Activated CD4-positive, alpha-beta T cell treated with anti-CD3 and anti-CD28 coated beads, Interleukin-2, amount 10 ng/mL, durations not matched to agents 24 days and 14 days (primary cell): Measurements from ENCODE around the gene IL1RN. TPM values are rescaled to one million over a fixed set of nuclear protein-coding genes. Genes with fewer than 3 reads are reported as not detected.
"Not testable (repeated sequence)": the region's sequence is repeated elsewhere in the genome, so short reads cannot be mapped to it uniquely, and the experiment has no call there.

Source experiments
- DNase-seq: peaks from one replicate; pipeline ENCODE4 v3.0.0; 2022
- H3K27ac Mint-ChIP-seq: one replicate; pipeline ENCODE4 v1.8.0; 2022; ENCODE audit warnings: mild to moderate bottlenecking, mixed read lengths
- H3K27me3 Mint-ChIP-seq: one replicate; pipeline ENCODE4 v1.8.0; 2022; ENCODE audit warnings: mixed read lengths
- H3K36me3 Mint-ChIP-seq: one replicate; pipeline ENCODE4 v1.8.0; 2022; ENCODE audit warnings: low read depth, mild to moderate bottlenecking, mixed read lengths
- H3K4me1 Mint-ChIP-seq: one replicate; pipeline ENCODE4 v1.8.0; 2021; ENCODE audit warnings: mixed read lengths
- H3K4me3 Mint-ChIP-seq: one replicate; pipeline ENCODE4 v1.8.0; 2022; ENCODE audit warnings: mild to moderate bottlenecking, moderate library complexity, mixed read lengths
- H3K9me3 Mint-ChIP-seq: one replicate; pipeline ENCODE4 v1.8.0; 2021; ENCODE audit warnings: mixed read lengths
- intact Hi-C: fragments of 100-400 bp; cut with micrococcal nuclease; formaldehyde crosslinking; loops from one replicate; pipeline ENCODE4 v1.15.1; 2023
- total RNA-seq: library from RNA; stranded (reverse); gene quantifications from 2 replicates; pipeline ENCODE4 v1.2.3, GENCODE V29; 2022

Gene IL1RN
- total RNA-seq, 1 donor from 2014 or later: 3.3 TPM

DNA sequence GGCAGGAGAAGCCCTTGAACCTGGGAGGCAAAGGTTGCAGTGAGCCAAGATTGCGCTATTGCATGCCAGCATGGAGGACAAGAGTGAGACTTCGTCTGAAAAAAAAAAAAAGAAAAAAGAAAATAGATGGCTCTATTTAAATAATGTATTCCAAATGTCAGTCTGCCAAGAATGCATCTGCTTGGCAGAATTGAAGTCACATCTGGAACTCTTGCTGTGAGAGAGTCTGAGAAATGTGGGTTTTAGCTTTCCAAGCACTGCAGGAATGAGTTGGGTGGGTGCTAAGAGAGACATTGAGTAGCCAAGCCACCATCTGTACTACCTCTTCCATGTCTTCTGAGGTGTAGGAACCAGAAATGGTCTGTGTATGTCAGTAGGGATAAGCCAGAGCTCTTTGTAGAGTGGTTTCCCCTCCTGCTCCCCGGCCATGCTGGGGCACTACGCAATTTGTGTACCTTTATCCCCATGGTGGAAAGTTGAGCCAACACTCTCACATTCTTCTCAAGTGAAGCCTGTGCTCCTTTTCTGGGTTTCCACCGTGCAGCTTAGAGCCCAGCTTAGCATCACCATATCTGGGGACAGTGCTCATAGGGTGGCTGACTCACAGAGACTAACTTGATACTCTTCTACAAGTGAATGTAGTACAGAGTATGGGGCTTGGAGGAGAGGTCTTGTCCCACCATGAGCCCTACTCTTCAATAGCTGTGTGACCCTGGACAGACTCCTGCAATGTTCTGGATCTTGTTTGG, 34.4 kb upstream of the IL1RN start:
- intact Hi-C loops: no loop called here
- Mint-ChIP-seq H3K27ac (no peak overlapping the region), H3K9me3 (peaks cover 14% of the 10 kb centered on the region), H3K4me3 (no peak overlapping the region), H3K36me3 (peaks cover 6% of the 10 kb centered on the region), H3K27me3 (no peaks in the 10 kb centered on the region), H3K4me1 (peaks cover 11% of the 10 kb centered on the region)
- DNase-seq: no peak

- H3K9me3 Mint-ChIP-seq: peaks cover 14% of the 10 kb centered on the region
- DNase-seq: no peak
- intact Hi-C loops: no loop called here
- H3K27me3 Mint-ChIP-seq: no peaks in the 10 kb centered on the region
- H3K36me3 Mint-ChIP-seq: peaks cover 6% of the 10 kb centered on the region
- H3K4me1 Mint-ChIP-seq: peaks cover 16% of the 10 kb centered on the region
- no peak overlapping the region for H3K27ac Mint-ChIP-seq
- no peak overlapping the region for H3K4me3 Mint-ChIP-seq
These were observed 33.8 kb upstream of the IL1RN start for GRCh38 chr2:113093613-113093977.

- DNase-seq, H3K36me3 Mint-ChIP-seq, intact Hi-C loops, H3K27ac Mint-ChIP-seq, H3K27me3 Mint-ChIP-seq, H3K4me3 Mint-ChIP-seq: not testable (repeated sequence)
- H3K4me1 Mint-ChIP-seq: peaks cover 22% of the 10 kb centered on the region
- H3K9me3 Mint-ChIP-seq: peaks cover 18% of the 10 kb centered on the region
These were observed 31.1 kb upstream of the IL1RN start for GRCh38 chr2:113096306-113096705.

GRCh38 chr2:113096842-113097618, 30.4 kb upstream of the IL1RN start:
- peak overlapping the region; percentile 13 for H3K4me3 Mint-ChIP-seq
- H3K36me3 Mint-ChIP-seq, H3K27me3 Mint-ChIP-seq, intact Hi-C loops, DNase-seq: not testable (repeated sequence)
- H3K4me1 Mint-ChIP-seq: peaks cover 22% of the 10 kb centered on the region
- peaks cover 18% of the 10 kb centered on the region for H3K9me3 Mint-ChIP-seq
- peak overlapping the region; percentile 81 for H3K27ac Mint-ChIP-seq

GRCh38 chr2:113098041-113098440, 29.4 kb upstream of the IL1RN start:
- peak overlapping the region; percentile 52 for H3K4me3 Mint-ChIP-seq
- peaks cover 15% of the 10 kb centered on the region for H3K36me3 Mint-ChIP-seq
- intact Hi-C loops: no loop called here
- H3K27me3 Mint-ChIP-seq: no peaks in the 10 kb centered on the region
- H3K9me3 Mint-ChIP-seq: peaks cover 26% of the 10 kb centered on the region
- peak; percentile 79 for DNase-seq
- H3K27ac Mint-ChIP-seq: peak overlapping the region; percentile 51
- peaks cover 31% of the 10 kb centered on the region for H3K4me1 Mint-ChIP-seq

- Mint-ChIP-seq H3K4me3 (peak overlapping the region; percentile 52), H3K27me3 (no peaks in the 10 kb centered on the region), H3K4me1 (peaks cover 36% of the 10 kb centered on the region), H3K36me3 (peaks cover 18% of the 10 kb centered on the region), H3K27ac (peak overlapping the region; percentile 51), H3K9me3 (peaks cover 29% of the 10 kb centered on the region)
- intact Hi-C loops: no loop called here
- no peak for DNase-seq
These were observed 28.9 kb upstream of the IL1RN start for GRCh38 chr2:113098532-113098931.

DNA sequence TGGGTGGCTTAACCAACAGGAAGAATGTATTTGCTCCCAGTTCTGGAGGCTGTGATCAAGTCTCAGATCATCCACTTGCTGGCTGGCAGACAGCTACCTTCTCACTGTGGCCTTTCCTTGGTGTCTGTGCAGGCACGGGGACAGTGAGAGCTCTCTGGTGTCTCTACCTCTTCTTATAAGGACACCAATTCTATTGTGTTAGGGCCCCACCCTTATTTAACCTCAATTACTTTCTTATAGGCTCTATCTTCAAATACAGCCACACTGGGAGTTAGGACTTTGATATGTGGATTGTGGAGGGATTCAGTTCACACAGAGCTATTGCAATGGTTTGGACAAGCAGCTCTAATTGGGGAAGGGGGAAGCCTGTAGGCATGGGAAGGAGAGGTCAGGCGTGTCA, 25.3 kb upstream of the IL1RN start:
- Mint-ChIP-seq H3K27ac (peak overlapping the region; percentile 74), H3K27me3 (no peaks in the 10 kb centered on the region), H3K36me3 (peaks cover 24% of the 10 kb centered on the region), H3K4me1 (peaks cover 50% of the 10 kb centered on the region), H3K4me3 (no peak overlapping the region), H3K9me3 (peaks cover 41% of the 10 kb centered on the region)
- intact Hi-C loops: loop anchor here (5.0 kb wide), 2 partner anchors 70 to 185 kb away; partner anchors contain the start of gene PSD4
- DNase-seq: no peak

DNA sequence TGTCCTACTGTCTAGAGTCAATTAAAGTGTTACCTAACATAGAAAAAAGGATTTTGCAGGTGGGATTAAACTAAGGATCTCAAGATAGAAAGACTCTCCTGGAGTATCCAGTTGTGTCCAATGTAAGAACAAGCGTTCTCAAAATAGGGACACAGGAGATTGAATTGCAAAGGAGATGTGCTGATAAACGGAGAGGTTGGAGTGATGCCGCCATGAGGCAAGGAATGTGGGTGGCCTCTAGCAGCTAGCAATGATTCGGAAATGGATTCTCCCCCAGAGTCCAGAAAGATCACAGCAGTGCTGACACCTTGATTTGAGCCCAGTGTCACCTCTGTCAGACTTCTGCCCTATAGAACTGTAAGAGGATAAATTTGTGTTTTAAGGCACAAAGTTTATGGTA, 24.1 kb upstream of the IL1RN start:
- peaks cover 41% of the 10 kb centered on the region for H3K4me1 Mint-ChIP-seq
- H3K27me3 Mint-ChIP-seq: no peaks in the 10 kb centered on the region
- peaks cover 36% of the 10 kb centered on the region for H3K9me3 Mint-ChIP-seq
- peak overlapping the region; percentile 96 for H3K27ac Mint-ChIP-seq
- H3K4me3 Mint-ChIP-seq: peak overlapping the region; percentile 41
- peaks cover 20% of the 10 kb centered on the region for H3K36me3 Mint-ChIP-seq
- intact Hi-C loops: loop anchor here (5.0 kb wide), 2 partner anchors 69 to 186 kb away; partner anchors contain the start of gene PSD4
- no peak for DNase-seq

GRCh38 chr2:113104054-113104611, 23.3 kb upstream of the IL1RN start:
- Mint-ChIP-seq H3K36me3 (peaks cover 20% of the 10 kb centered on the region), H3K4me1 (peaks cover 41% of the 10 kb centered on the region), H3K4me3 (peak overlapping the region; percentile 38), H3K27me3 (no peaks in the 10 kb centered on the region), H3K9me3 (peaks cover 36% of the 10 kb centered on the region), H3K27ac (peak overlapping the region; percentile 96)
- no peak for DNase-seq
- intact Hi-C loops: loop anchor here (1.0 to 5.0 kb wide), 5 partner anchors 12 to 187 kb away; partner anchors contain the start of gene PSD4

DNA sequence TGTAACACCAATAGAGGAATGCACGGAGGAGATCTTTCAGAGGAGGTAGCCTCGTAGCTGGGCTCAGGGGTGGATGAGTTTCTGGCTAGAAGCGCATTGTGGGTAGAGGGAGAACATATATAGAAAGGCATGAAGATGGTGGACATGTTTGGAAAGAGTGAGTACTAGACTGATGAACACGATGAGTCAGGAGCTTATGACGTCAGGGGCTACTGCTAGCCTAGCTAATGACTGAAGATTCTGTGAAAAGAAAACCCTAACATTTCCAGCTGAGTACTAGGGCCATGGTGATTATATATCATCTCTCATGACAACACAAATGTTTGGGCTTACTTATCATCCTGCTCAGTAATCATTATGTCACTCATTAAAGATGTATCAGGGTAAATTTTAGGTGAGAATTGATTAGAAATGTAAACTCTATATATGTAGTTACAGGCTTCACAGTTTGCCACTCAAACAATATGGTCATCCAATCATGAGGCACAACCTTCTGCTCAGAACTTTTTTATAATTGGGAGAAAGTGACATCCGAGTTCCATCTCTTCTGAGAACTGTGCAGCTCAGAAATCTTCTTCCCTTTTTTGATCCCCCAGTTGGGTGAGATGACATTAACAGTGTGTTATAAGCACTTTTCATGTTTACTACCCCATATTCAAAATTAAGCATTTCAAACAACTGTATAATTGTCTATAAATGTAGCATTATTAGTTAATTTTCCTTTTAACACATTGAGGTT, 22.2 kb upstream of the IL1RN start:
- intact Hi-C loops: loop anchor here (2.0 kb wide), 1 partner anchor 20 kb away; no protein-coding TSS in a partner anchor
- H3K4me1 Mint-ChIP-seq: peaks cover 45% of the 10 kb centered on the region
- H3K4me3 Mint-ChIP-seq: no peak overlapping the region
- peak; percentile 69 for DNase-seq
- peak overlapping the region; percentile 96 for H3K27ac Mint-ChIP-seq
- peaks cover 22% of the 10 kb centered on the region for H3K36me3 Mint-ChIP-seq
- peaks cover 36% of the 10 kb centered on the region for H3K9me3 Mint-ChIP-seq
- H3K27me3 Mint-ChIP-seq: peaks cover 3% of the 10 kb centered on the region

DNA sequence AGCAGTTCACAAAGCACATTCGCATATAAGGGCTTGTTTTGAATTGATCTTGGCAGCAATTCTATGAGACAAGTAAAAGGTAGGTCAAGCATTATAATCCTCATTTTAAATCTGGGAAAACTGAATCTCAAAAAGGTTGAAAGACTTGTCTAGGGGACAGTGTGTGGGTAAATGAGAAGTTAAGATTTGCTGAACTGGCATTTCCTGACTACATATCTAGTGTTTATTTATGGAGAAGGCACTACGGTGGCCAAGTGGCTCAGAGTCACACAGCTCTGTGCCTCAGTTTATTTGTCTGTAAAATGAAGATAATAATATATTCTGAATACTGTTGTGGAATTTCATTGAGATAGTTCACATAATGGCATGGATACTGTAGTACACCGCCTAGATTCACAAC, 16.3 kb upstream of the IL1RN start:
- peaks cover 2% of the 10 kb centered on the region for H3K36me3 Mint-ChIP-seq
- H3K27me3 Mint-ChIP-seq: peaks cover 3% of the 10 kb centered on the region
- peaks cover 6% of the 10 kb centered on the region for H3K4me1 Mint-ChIP-seq
- H3K4me3 Mint-ChIP-seq: no peak overlapping the region
- H3K9me3 Mint-ChIP-seq: peaks cover 3% of the 10 kb centered on the region
- intact Hi-C loops: no loop called here
- no peak overlapping the region for H3K27ac Mint-ChIP-seq
- DNase-seq: no peak

DNA sequence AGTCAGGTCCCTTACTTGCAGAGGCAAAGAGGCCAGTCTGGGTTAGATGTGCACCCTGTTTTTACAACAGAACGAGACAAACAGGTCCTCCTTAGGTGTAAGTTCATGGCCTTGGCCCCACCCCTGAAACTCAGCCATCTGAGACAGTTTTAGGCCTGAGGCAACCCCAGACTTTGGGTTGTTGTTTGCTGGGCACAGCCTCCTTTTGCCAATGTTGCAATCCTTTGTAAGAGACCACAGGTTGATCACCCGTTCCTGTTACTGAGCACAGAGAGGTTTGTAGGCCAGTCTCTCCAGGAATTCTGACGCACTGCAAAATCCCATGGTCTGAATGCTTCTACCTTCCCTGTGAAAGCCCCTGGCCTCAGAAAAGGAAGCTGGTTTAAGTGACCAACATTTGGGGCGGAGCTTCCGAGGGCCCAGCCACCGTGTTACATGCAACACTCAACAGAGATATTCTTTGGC, 15.5 kb upstream of the IL1RN start:
- H3K4me1 Mint-ChIP-seq: peaks cover 11% of the 10 kb centered on the region
- peaks cover 3% of the 10 kb centered on the region for H3K9me3 Mint-ChIP-seq
- intact Hi-C loops: no loop called here
- no peak overlapping the region for H3K27ac Mint-ChIP-seq
- H3K4me3 Mint-ChIP-seq: no peak overlapping the region
- H3K27me3 Mint-ChIP-seq: peaks cover 3% of the 10 kb centered on the region
- no peak for DNase-seq
- peaks cover 2% of the 10 kb centered on the region for H3K36me3 Mint-ChIP-seq

DNA sequence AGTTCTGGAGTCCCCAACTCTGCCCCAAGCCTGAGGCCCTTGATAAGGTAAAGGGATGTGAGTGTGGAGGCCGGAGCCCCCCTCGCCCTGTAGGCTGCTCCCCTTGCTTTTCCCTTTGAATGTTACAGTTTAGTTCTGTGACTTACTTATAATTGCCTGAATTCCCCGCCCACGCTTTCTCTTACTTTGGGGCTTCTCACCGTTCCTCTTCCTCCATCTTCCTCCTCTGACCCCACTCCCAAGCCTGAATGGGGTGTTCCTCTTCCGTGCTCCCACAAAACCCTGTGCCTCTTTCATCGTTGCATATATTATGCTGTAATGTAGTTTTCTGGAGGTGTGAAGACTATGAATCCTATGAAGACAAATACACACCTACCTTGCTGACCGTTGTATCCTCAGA, 15.0 kb upstream of the IL1RN start:
- no peak for DNase-seq
- Mint-ChIP-seq H3K36me3 (peaks cover 2% of the 10 kb centered on the region), H3K4me1 (peaks cover 16% of the 10 kb centered on the region), H3K27ac (no peak overlapping the region), H3K27me3 (peaks cover 3% of the 10 kb centered on the region), H3K4me3 (no peak overlapping the region), H3K9me3 (no peaks in the 10 kb centered on the region)
- intact Hi-C loops: no loop called here
